Stimulated activated naive B cell treated with anti-CD40 and anti-IgM and Interleukin-4, amounts not matched to agents 10 μg/mL and 1 μg/mL and 100 μg/mL, for 72 hours (primary cell): ENCODE measurements around the gene GPC6.

Source experiments
- ATAC-seq, 2 donors: fragments of 150-1000 bp; cut with Tn5 transposase; replicated peaks; 2 replicates each; pipeline ENCODE4 v1.10.0; 2021; ENCODE audit warnings: moderate library complexity in 1 of 2
- DNase-seq: peaks from one replicate; pipeline ENCODE4 v3.0.0; 2021
- H3K27ac Mint-ChIP-seq: one replicate; pipeline ENCODE4 v1.8.0; 2022; ENCODE audit warnings: mild to moderate bottlenecking, mixed read lengths
- H3K27me3 Mint-ChIP-seq, 2 donors: one replicate each; pipeline ENCODE4 v1.8.0; 2022; ENCODE audit warnings: mixed read lengths in 2 of 2
- H3K36me3 Mint-ChIP-seq, 2 donors: one replicate each; pipeline ENCODE4 v1.8.0; 2022; ENCODE audit warnings: mixed read lengths in 2 of 2, mild to moderate bottlenecking in 1 of 2
- H3K4me1 Mint-ChIP-seq, 2 donors: one replicate each; pipeline ENCODE4 v1.8.0; 2022; ENCODE audit warnings: mixed read lengths in 2 of 2, mild to moderate bottlenecking in 1 of 2
- H3K4me3 Mint-ChIP-seq, 2 donors: one replicate each; pipeline ENCODE4 v1.8.0; 2022; ENCODE audit warnings: mild to moderate bottlenecking in 2 of 2, mixed read lengths in 2 of 2, moderate library complexity in 1 of 2
- H3K9me3 Mint-ChIP-seq, 2 donors: one replicate each; pipeline ENCODE4 v1.8.0; 2022; ENCODE audit warnings: mixed read lengths in 2 of 2, mild to moderate bottlenecking in 1 of 2

GPC6 gene

GRCh38 chr13:94371855-94372254 lies 1145.2 kb downstream of the GPC6 start:
- Mint-ChIP-seq H3K27me3 (peaks cover 4 to 15% of the 10 kb centered on the region in 2 donors), H3K27ac (no peak overlapping the region), H3K9me3 (no peaks in the 10 kb centered on the region), H3K4me3 (no peak overlapping the region), H3K4me1 (no peaks in the 10 kb centered on the region), H3K36me3 (no peaks in the 10 kb centered on the region)
- DNase-seq, result no peak
- no peak for ATAC-seq

- Mint-ChIP-seq H3K9me3 (peaks cover 0 to 1% of the 10 kb centered on the region in 2 donors), H3K4me1 (no peaks in the 10 kb centered on the region), H3K4me3 (no peak overlapping the region), H3K27me3 (peaks cover 0 to 17% of the 10 kb centered on the region in 2 donors), H3K27ac (no peak overlapping the region), H3K36me3 (no peaks in the 10 kb centered on the region)
- ATAC-seq (no peak), DNase-seq (no peak)
Measured at GRCh38 chr13:94382517-94382916, 1155.9 kb downstream of the GPC6 start.

GRCh38 chr13:94382960-94383359 lies 1156.4 kb downstream of the GPC6 start:
- no peaks in the 10 kb centered on the region for H3K4me1 Mint-ChIP-seq
- H3K9me3 Mint-ChIP-seq, result no peaks in the 10 kb centered on the region
- H3K27me3 Mint-ChIP-seq, result peaks cover 0 to 17% of the 10 kb centered on the region in 2 donors
- H3K36me3 Mint-ChIP-seq, result no peaks in the 10 kb centered on the region
- DNase-seq (no peak), ATAC-seq (no peak)
- H3K4me3 Mint-ChIP-seq, result no peak overlapping the region
- H3K27ac Mint-ChIP-seq, result no peak overlapping the region

- Mint-ChIP-seq H3K9me3 (no peaks in the 10 kb centered on the region), H3K4me1 (no peaks in the 10 kb centered on the region), H3K27ac (no peak overlapping the region), H3K4me3 (no peak overlapping the region), H3K27me3 (peaks cover 0 to 15% of the 10 kb centered on the region in 2 donors), H3K36me3 (no peaks in the 10 kb centered on the region)
- DNase-seq (no peak), ATAC-seq (no peak)
Measured at GRCh38 chr13:94384231-94384905, 1157.8 kb downstream of the GPC6 start.

- ATAC-seq (no peak), DNase-seq (no peak)
- no peaks in the 10 kb centered on the region for H3K9me3 Mint-ChIP-seq
- H3K36me3 Mint-ChIP-seq, result no peaks in the 10 kb centered on the region
- no peaks in the 10 kb centered on the region for H3K4me1 Mint-ChIP-seq
- H3K27me3 Mint-ChIP-seq, result peaks cover 0 to 4% of the 10 kb centered on the region in 2 donors
- H3K27ac Mint-ChIP-seq, result no peak overlapping the region
- no peak overlapping the region for H3K4me3 Mint-ChIP-seq
Measured at GRCh38 chr13:94387047-94387446, 1160.4 kb downstream of the GPC6 start.

GRCh38 chr13:94389604-94390351 lies 1163.2 kb downstream of the GPC6 start:
- no peak for ATAC-seq
- H3K4me3 Mint-ChIP-seq, result no peak overlapping the region
- no peak for DNase-seq

GRCh38 chr13:94390881-94391280 lies 1164.3 kb downstream of the GPC6 start:
- Mint-ChIP-seq H3K36me3 (no peaks in the 10 kb centered on the region), H3K27me3 (no peaks in the 10 kb centered on the region), H3K27ac (no peak overlapping the region), H3K9me3 (no peaks in the 10 kb centered on the region), H3K4me1 (peaks cover 0 to 7% of the 10 kb centered on the region in 2 donors), H3K4me3 (no peak overlapping the region)
- DNase-seq (no peak), ATAC-seq (no peak)

More at GRCh38 chr13:94389604-94390351, 1163.2 kb downstream of the GPC6 start:
- Mint-ChIP-seq H3K27ac (no peak overlapping the region), H3K36me3 (no peaks in the 10 kb centered on the region), H3K9me3 (no peaks in the 10 kb centered on the region), H3K27me3 (no peaks in the 10 kb centered on the region), H3K4me1 (no peaks in the 10 kb centered on the region)

GRCh38 chr13:94394723-94395122 lies 1168.1 kb downstream of the GPC6 start:
- H3K9me3 Mint-ChIP-seq, result peaks cover 0 to 1% of the 10 kb centered on the region in 2 donors

GRCh38 chr13:94395860-94396259 lies 1169.3 kb downstream of the GPC6 start:
- Mint-ChIP-seq H3K9me3 (peaks cover 0 to 1% of the 10 kb centered on the region in 2 donors), H3K4me3 (no peak overlapping the region), H3K36me3 (no peaks in the 10 kb centered on the region), H3K4me1 (peaks cover 0 to 9% of the 10 kb centered on the region in 2 donors), H3K27me3 (peaks cover 0 to 5% of the 10 kb centered on the region in 2 donors), H3K27ac (no peak overlapping the region)
- DNase-seq, result no peak
- ATAC-seq, result peak; percentile 65 to 78

More at GRCh38 chr13:94394723-94395122, 1168.1 kb downstream of the GPC6 start:
- no peak overlapping the region for H3K4me3 Mint-ChIP-seq
- H3K27ac Mint-ChIP-seq, result no peak overlapping the region
- no peak for DNase-seq
- H3K36me3 Mint-ChIP-seq, result no peaks in the 10 kb centered on the region
- H3K4me1 Mint-ChIP-seq, result peaks cover 0 to 9% of the 10 kb centered on the region in 2 donors
- H3K27me3 Mint-ChIP-seq, result peaks cover 0 to 5% of the 10 kb centered on the region in 2 donors
- no peak for ATAC-seq

- Mint-ChIP-seq H3K27me3 (peaks cover 0 to 5% of the 10 kb centered on the region in 2 donors), H3K36me3 (no peaks in the 10 kb centered on the region), H3K4me3 (no peak overlapping the region), H3K4me1 (peaks cover 0 to 9% of the 10 kb centered on the region in 2 donors), H3K27ac (no peak overlapping the region), H3K9me3 (peaks cover 0 to 1% of the 10 kb centered on the region in 2 donors)
- ATAC-seq, result no peak
- no peak for DNase-seq
Measured at GRCh38 chr13:94399812-94400211, 1173.2 kb downstream of the GPC6 start.

GRCh38 chr13:94400874-94401273 lies 1174.3 kb downstream of the GPC6 start:
- H3K4me1 Mint-ChIP-seq, result peaks cover 0 to 2% of the 10 kb centered on the region in 2 donors
- no peak for ATAC-seq
- DNase-seq, result no peak
- H3K4me3 Mint-ChIP-seq, result no peak overlapping the region
- H3K9me3 Mint-ChIP-seq, result peaks cover 0 to 1% of the 10 kb centered on the region in 2 donors
- H3K36me3 Mint-ChIP-seq, result no peaks in the 10 kb centered on the region
- peaks cover 0 to 5% of the 10 kb centered on the region in 2 donors for H3K27me3 Mint-ChIP-seq
- H3K27ac Mint-ChIP-seq, result no peak overlapping the region

GRCh38 chr13:94408314-94409036 lies 1181.9 kb downstream of the GPC6 start:
- no peak overlapping the region for H3K27ac Mint-ChIP-seq

GRCh38 chr13:94411747-94412146 lies 1185.1 kb downstream of the GPC6 start:
- H3K27ac Mint-ChIP-seq, result no peak overlapping the region
- peaks cover 15 to 18% of the 10 kb centered on the region in 2 donors for H3K27me3 Mint-ChIP-seq
- H3K36me3 Mint-ChIP-seq, result no peaks in the 10 kb centered on the region
- DNase-seq (no peak), ATAC-seq (no peak)
- H3K4me3 Mint-ChIP-seq, result no peak overlapping the region
- no peaks in the 10 kb centered on the region for H3K4me1 Mint-ChIP-seq
- peaks cover 0 to 2% of the 10 kb centered on the region in 2 donors for H3K9me3 Mint-ChIP-seq

More at GRCh38 chr13:94408314-94409036, 1181.9 kb downstream of the GPC6 start:
- peaks cover 15 to 18% of the 10 kb centered on the region in 2 donors for H3K27me3 Mint-ChIP-seq
- H3K4me1 Mint-ChIP-seq, result no peaks in the 10 kb centered on the region
- no peaks in the 10 kb centered on the region for H3K36me3 Mint-ChIP-seq
- no peak for DNase-seq
- peaks cover 0 to 2% of the 10 kb centered on the region in 2 donors for H3K9me3 Mint-ChIP-seq
- ATAC-seq, result no peak
- H3K4me3 Mint-ChIP-seq, result no peak overlapping the region

- ATAC-seq (no peak), DNase-seq (no peak)
- Mint-ChIP-seq H3K27ac (no peak overlapping the region), H3K9me3 (peaks cover 0 to 6% of the 10 kb centered on the region in 2 donors), H3K36me3 (peaks cover 0 to 2% of the 10 kb centered on the region in 2 donors), H3K27me3 (peaks cover 15 to 18% of the 10 kb centered on the region in 2 donors), H3K4me1 (peaks cover 0 to 2% of the 10 kb centered on the region in 2 donors), H3K4me3 (no peak overlapping the region)
Measured at GRCh38 chr13:94412870-94413597, 1186.4 kb downstream of the GPC6 start.
